Trophoblast cell (in vitro differentiated cells and primary cell): ENCODE results near the gene KIF5C.

ENCODE experiments used
- DNase-seq, 2 donors: peaks; one replicate each; pipeline ENCODE4 v3.0.0-alpha.2; 2016
- H2AFZ ChIP-seq: 2 replicates; pipeline ENCODE4 v1.6.1; 2013; ENCODE audit warnings: low read length, moderate library complexity, mild to moderate bottlenecking; ENCODE audit not compliant: insufficient read depth, poor library complexity
- H2AK5ac ChIP-seq: 2 replicates; pipeline ENCODE4 v1.6.1; 2013; ENCODE audit warnings: mild to moderate bottlenecking, low read length
- H2BK120ac ChIP-seq: 2 replicates; pipeline ENCODE4 v1.6.1; 2013; ENCODE audit warnings: low read length, mild to moderate bottlenecking, moderate library complexity; ENCODE audit not compliant: insufficient read depth, poor library complexity
- H2BK12ac ChIP-seq: 2 replicates; pipeline ENCODE4 v1.6.1; 2013; ENCODE audit warnings: mild to moderate bottlenecking, low read length, moderate library complexity
- H2BK5ac ChIP-seq: 2 replicates; pipeline ENCODE4 v1.6.1; 2013; ENCODE audit warnings: low read length, low read depth, moderate library complexity, mild to moderate bottlenecking; ENCODE audit not compliant: poor library complexity
- H3K14ac ChIP-seq: 2 replicates; pipeline ENCODE4 v1.6.1; 2013; ENCODE audit warnings: mild to moderate bottlenecking, low read length
- H3K18ac ChIP-seq: 2 replicates; pipeline ENCODE4 v1.6.1; 2013; ENCODE audit warnings: mild to moderate bottlenecking, low read length
- H3K23ac ChIP-seq: 2 replicates; pipeline ENCODE4 v1.6.1; 2013; ENCODE audit warnings: low read length
- H3K27ac ChIP-seq: 2 replicates; pipeline ENCODE4 v1.5.1; 2013; ENCODE audit warnings: low read depth, mild to moderate bottlenecking, inconsistent platforms, low read length, moderate library complexity
- H3K27me3 ChIP-seq: 2 replicates; pipeline ENCODE4 v1.6.1; 2013; ENCODE audit warnings: inconsistent platforms, mild to moderate bottlenecking, low read length, moderate library complexity; ENCODE audit not compliant: insufficient read depth
- H3K36me3 ChIP-seq, 2 experiments: 1 replicate in 1 of 2; 2 replicates in 1 of 2; pipeline ENCODE4 v1.6.1; 2013; ENCODE audit warnings: low read length in 2 of 2, mild to moderate bottlenecking in 2 of 2, moderate library complexity in 1 of 2; ENCODE audit not compliant: insufficient read depth in 2 of 2, control insufficient read depth in 1 of 2
- H3K4ac ChIP-seq: 2 replicates; pipeline ENCODE4 v1.6.1; 2013; ENCODE audit warnings: low read depth, mild to moderate bottlenecking, low read length, moderate library complexity
- H3K4me1 ChIP-seq, 2 experiments: 1 replicate in 1 of 2; 2 replicates in 1 of 2; pipeline ENCODE4 v1.6.1; 2013; ENCODE audit warnings: low read length in 2 of 2, mild to moderate bottlenecking in 2 of 2, moderate library complexity in 1 of 2; ENCODE audit not compliant: insufficient read depth in 2 of 2, control insufficient read depth in 1 of 2
- H3K4me2 ChIP-seq: 2 replicates; pipeline ENCODE4 v1.6.1; 2013; ENCODE audit warnings: inconsistent platforms, mild to moderate bottlenecking, low read length, moderate library complexity
- H3K4me3 ChIP-seq: 2 replicates; pipeline ENCODE4 v1.5.1; 2013; ENCODE audit warnings: mild to moderate bottlenecking, low read depth, low read length, inconsistent platforms
- H3K79me1 ChIP-seq: one replicate; pipeline ENCODE4 v1.6.1; 2013; ENCODE audit warnings: low read length
- H3K79me2 ChIP-seq: 2 replicates; pipeline ENCODE4 v1.6.1; 2013; ENCODE audit warnings: low read length, mild to moderate bottlenecking; ENCODE audit not compliant: control insufficient read depth, insufficient read depth, poor library complexity
- H3K9ac ChIP-seq: 2 replicates; pipeline ENCODE4 v1.6.1; 2013; ENCODE audit warnings: mild to moderate bottlenecking, low read length
- H3K9me3 ChIP-seq: 2 replicates; pipeline ENCODE4 v1.6.1; 2013; ENCODE audit warnings: low read depth, mild to moderate bottlenecking, control low read depth, inconsistent platforms, low read length; ENCODE audit not compliant: insufficient read depth
- H4K12ac ChIP-seq: 2 replicates; pipeline ENCODE4 v1.6.1; 2013; ENCODE audit warnings: low read depth, mild to moderate bottlenecking, low read length, moderate library complexity
- H4K8ac ChIP-seq: 2 replicates; pipeline ENCODE4 v1.6.1; 2013; ENCODE audit warnings: low read depth, mild to moderate bottlenecking, low read length, moderate library complexity
- H4K91ac ChIP-seq: one replicate; pipeline ENCODE4 v1.6.1; 2013; ENCODE audit warnings: low read depth, mild to moderate bottlenecking, low read length, moderate library complexity
- WGBS: extraction: QIAGEN DNeasy Blood & Tissue Kit; methylation state at CpG from one replicate; pipeline ENCODE4 v1.1.7; 2013; ENCODE audit warnings: missing lambda C conversion rate; ENCODE audit not compliant: insufficient read length, insufficient coverage; ENCODE audit errors: extremely low coverage; 5-methylcytosine and 5-hydroxymethylcytosine counted together

KIF5C gene

DNA sequence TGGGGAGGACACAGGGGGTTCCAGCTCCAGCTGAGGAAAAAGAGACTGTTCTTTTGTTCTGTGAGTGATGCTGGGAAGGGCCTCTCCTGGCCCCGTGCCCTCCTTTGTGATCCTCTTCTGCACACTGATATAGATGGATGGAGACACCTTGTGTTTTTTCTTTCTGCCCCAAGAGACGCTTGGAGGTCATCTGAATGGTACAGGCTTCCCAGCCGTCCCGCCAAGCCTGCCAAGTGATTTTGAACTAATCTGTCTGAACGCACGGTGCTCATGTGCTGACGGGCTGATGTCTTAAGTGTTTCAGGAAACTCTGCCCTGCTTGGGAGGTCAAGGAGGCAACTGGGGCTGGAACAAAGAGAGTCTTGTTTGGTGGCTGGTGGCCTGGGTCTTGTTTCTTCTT, 57.5 kb downstream of the KIF5C start:
- H3K23ac ChIP-seq, result no peak overlapping the region
- H3K4me2 ChIP-seq, result no peak overlapping the region
- H3K36me3 ChIP-seq, result peaks cover 0 to 2% of the 10 kb centered on the region in 2 experiments
- H2BK120ac ChIP-seq, result no peak overlapping the region
- H3K18ac ChIP-seq, result no peak overlapping the region
- no peak overlapping the region for H4K8ac ChIP-seq
- H3K4ac ChIP-seq, result no peak overlapping the region
- no CpG with 5 or more reads among the region's 7 CpGs for WGBS
- H2BK12ac ChIP-seq, result no peak overlapping the region
- H4K91ac ChIP-seq, result no peak overlapping the region
- H2BK5ac ChIP-seq, result no peak overlapping the region
- no peaks in the 10 kb centered on the region for H3K27me3 ChIP-seq
- H3K9ac ChIP-seq, result no peak overlapping the region
- peaks cover 5% of the 10 kb centered on the region for H3K9me3 ChIP-seq
- no peak overlapping the region for H3K4me3 ChIP-seq
- no peaks in the 10 kb centered on the region for H3K4me1 ChIP-seq
- H3K27ac ChIP-seq, result no peak overlapping the region
- no peaks in the 10 kb centered on the region for H3K79me2 ChIP-seq
- no peak for DNase-seq
- H3K79me1 ChIP-seq, result no peaks in the 10 kb centered on the region
- H2AK5ac ChIP-seq, result no peak overlapping the region
- no peak overlapping the region for H2AFZ ChIP-seq
- H3K14ac ChIP-seq, result no peak overlapping the region
- H4K12ac ChIP-seq, result no peak overlapping the region

- Histone ChIP-seq H2BK5ac (no peak overlapping the region), H3K36me3 (peaks cover 0 to 2% of the 10 kb centered on the region in 2 experiments), H3K4me1 (no peaks in the 10 kb centered on the region), H2AFZ (no peak overlapping the region), H3K79me2 (no peaks in the 10 kb centered on the region), H3K79me1 (no peaks in the 10 kb centered on the region), H2AK5ac (no peak overlapping the region), H3K4me2 (no peak overlapping the region), H3K4me3 (peak overlapping the region; percentile 58), H3K14ac (no peak overlapping the region), H3K18ac (no peak overlapping the region), H3K27me3 (no peaks in the 10 kb centered on the region), H3K23ac (peak overlapping the region; percentile 99), H3K27ac (no peak overlapping the region), H4K8ac (no peak overlapping the region), H4K91ac (no peak overlapping the region), H2BK120ac (no peak overlapping the region), H3K9me3 (peaks cover 5% of the 10 kb centered on the region), H3K9ac (no peak overlapping the region), H2BK12ac (no peak overlapping the region), H4K12ac (no peak overlapping the region), H3K4ac (no peak overlapping the region)
- no peak for DNase-seq
- WGBS, result 100% methylated on average over 4 of the region's 7 CpGs
Measured at GRCh38 chr2:148933456-148933855, 58.4 kb downstream of the KIF5C start.

- no peak overlapping the region for H3K14ac ChIP-seq
- H3K4ac ChIP-seq, result no peak overlapping the region
- peak in 1 of 2 donors; percentile 43 for DNase-seq
- no peak overlapping the region for H2AK5ac ChIP-seq
- no peak overlapping the region for H3K23ac ChIP-seq
- no peak overlapping the region for H2BK12ac ChIP-seq
- no peaks in the 10 kb centered on the region for H3K27me3 ChIP-seq
- peaks cover 5% of the 10 kb centered on the region for H3K9me3 ChIP-seq
- H4K12ac ChIP-seq, result no peak overlapping the region
- H3K36me3 ChIP-seq, result peaks cover 0 to 2% of the 10 kb centered on the region in 2 experiments
- no peak overlapping the region for H3K27ac ChIP-seq
- no peak overlapping the region for H3K9ac ChIP-seq
- H2BK5ac ChIP-seq, result no peak overlapping the region
- H2BK120ac ChIP-seq, result no peak overlapping the region
- no peak overlapping the region for H4K91ac ChIP-seq
- H4K8ac ChIP-seq, result no peak overlapping the region
- no peak overlapping the region for H3K4me3 ChIP-seq
- no peak overlapping the region for H3K4me2 ChIP-seq
- no peak overlapping the region for H3K18ac ChIP-seq
- no peaks in the 10 kb centered on the region for H3K4me1 ChIP-seq
- no peak overlapping the region for H2AFZ ChIP-seq
- H3K79me1 ChIP-seq, result no peaks in the 10 kb centered on the region
- no peaks in the 10 kb centered on the region for H3K79me2 ChIP-seq
- no CpG with 5 or more reads among the region's 5 CpGs for WGBS
Measured at GRCh38 chr2:148935791-148936190, 60.8 kb downstream of the KIF5C start.

GRCh38 chr2:148936857-148937450, 61.9 kb downstream of the KIF5C start:
- Histone ChIP-seq H3K27ac (no peak overlapping the region), H3K27me3 (no peaks in the 10 kb centered on the region), H3K9ac (no peak overlapping the region), H3K14ac (no peak overlapping the region), H3K36me3 (peaks cover 0 to 2% of the 10 kb centered on the region in 2 experiments), H4K12ac (no peak overlapping the region), H3K18ac (no peak overlapping the region), H2BK12ac (no peak overlapping the region), H2BK5ac (no peak overlapping the region), H3K4me3 (no peak overlapping the region), H3K79me2 (no peaks in the 10 kb centered on the region), H3K79me1 (no peaks in the 10 kb centered on the region), H3K4me1 (no peaks in the 10 kb centered on the region), H4K91ac (no peak overlapping the region), H2BK120ac (no peak overlapping the region), H2AK5ac (no peak overlapping the region), H4K8ac (no peak overlapping the region), H3K4me2 (no peak overlapping the region), H3K4ac (no peak overlapping the region), H2AFZ (no peak overlapping the region), H3K9me3 (peaks cover 5% of the 10 kb centered on the region), H3K23ac (no peak overlapping the region)
- no CpG with 5 or more reads among the region's 8 CpGs for WGBS
- DNase-seq, result no peak
